OCI-LY1 (cell line): ENCODE results near the gene IMMP2L.

Source experiments
- H2AFZ ChIP-seq: fragments of 200-600 bp; sonication (generic), shearing (Covaris generic); 2 replicates; pipeline ENCODE4 v1.6.0; 2014; ENCODE audit warnings: antibody characterized with exemption, mild to moderate bottlenecking, low read length
- H3F3A ChIP-seq: fragments of 200-600 bp; sonication (generic), shearing (Covaris generic); 2 replicates; pipeline ENCODE4 v1.6.0; 2014; ENCODE audit warnings: mild to moderate bottlenecking, antibody characterized with exemption, low read length, moderate library complexity; ENCODE audit not compliant: insufficient read depth
- H3K27ac ChIP-seq: fragments of 200-600 bp; sonication (generic); 2 replicates; pipeline ENCODE4 v1.5.1; 2014; ENCODE audit warnings: low read length, mixed run types, mild to moderate bottlenecking, low read depth; ENCODE audit not compliant: poor library complexity, severe bottlenecking
- H3K27me3 ChIP-seq: fragments of 200-600 bp; sonication (generic); 2 replicates; pipeline ENCODE4 v1.6.0; 2014; ENCODE audit warnings: antibody characterized with exemption, mild to moderate bottlenecking, low read length, moderate library complexity; ENCODE audit not compliant: insufficient read depth
- H3K36me3 ChIP-seq: fragments of 200-600 bp; sonication (generic); 2 replicates; pipeline ENCODE4 v1.6.1; 2014; ENCODE audit warnings: mild to moderate bottlenecking, antibody characterized with exemption, low read length, moderate library complexity, mixed read lengths; ENCODE audit not compliant: insufficient read depth
- H3K4me1 ChIP-seq: fragments of 200-600 bp; sonication (generic); 2 replicates; pipeline ENCODE4 v1.5.1; 2014; ENCODE audit warnings: mild to moderate bottlenecking, low read length, moderate library complexity; ENCODE audit not compliant: insufficient read depth, severe bottlenecking
- H3K4me2 ChIP-seq: fragments of 200-600 bp; sonication (generic), shearing (Covaris generic); 2 replicates; pipeline ENCODE4 v1.6.1; 2014; ENCODE audit warnings: low read length
- H3K4me3 ChIP-seq: fragments of 200-600 bp; sonication (generic); 2 replicates; pipeline ENCODE4 v1.5.1; 2014; ENCODE audit warnings: low read length, low read depth, mild to moderate bottlenecking, mixed read lengths; ENCODE audit not compliant: poor library complexity, severe bottlenecking
- H3K79me2 ChIP-seq: fragments of 200-600 bp; shearing (Covaris generic); 2 replicates; pipeline ENCODE4 v1.6.1; 2016; ENCODE audit warnings: mixed run types, low read length, mixed read lengths; ENCODE audit not compliant: insufficient read depth
- H3K9ac ChIP-seq: fragments of 200-600 bp; sonication (generic), shearing (Covaris generic); 2 replicates; pipeline ENCODE4 v1.6.1; 2014; ENCODE audit warnings: mild to moderate bottlenecking, low read length, mixed read lengths
- H3K9me2 ChIP-seq: fragments of 200-600 bp; sonication (generic), shearing (Covaris generic); 2 replicates; pipeline ENCODE4 v1.6.1; 2014; ENCODE audit warnings: low read depth, mild to moderate bottlenecking, low read length, mixed read lengths
- H3K9me3 ChIP-seq: fragments of 200-600 bp; shearing (Covaris generic); 2 replicates; pipeline ENCODE4 v1.6.1; 2014; ENCODE audit warnings: low read length, mixed read lengths
- H4K20me1 ChIP-seq: fragments of 200-600 bp; sonication (generic), shearing (Covaris generic); 2 replicates; pipeline ENCODE4 v1.6.0; 2016; ENCODE audit warnings: mild to moderate bottlenecking, low read length; ENCODE audit not compliant: insufficient read depth
- EZH2 ChIP-seq: fragments of 200-600 bp; sonication (generic), shearing (Covaris generic); IDR thresholded peaks from 2 replicates; pipeline ENCODE4 v1.8.0; 2017; ENCODE audit warnings: borderline replicate concordance, mixed run types, mild to moderate bottlenecking, antibody characterized with exemption, low read length, moderate library complexity, mixed read lengths
- TF ChIP-seq, protein P1 (sequence below): fragments of 200-600 bp; sonication (generic), shearing (Covaris generic); IDR thresholded peaks from 2 replicates; pipeline ENCODE4 v1.5.1; 2017; ENCODE audit warnings: mild to moderate bottlenecking, antibody characterized with exemption, low read length, moderate library complexity, mixed read lengths

IMMP2L gene

GRCh38 chr7:110681941-110682340, 880.4 kb downstream of the IMMP2L start:
- H3K27ac ChIP-seq = no peak overlapping the region

GRCh38 chr7:110677405-110677804, 884.9 kb downstream of the IMMP2L start:
- no peak for TF ChIP-seq EZH2
- TF ChIP-seq, protein P1, sequence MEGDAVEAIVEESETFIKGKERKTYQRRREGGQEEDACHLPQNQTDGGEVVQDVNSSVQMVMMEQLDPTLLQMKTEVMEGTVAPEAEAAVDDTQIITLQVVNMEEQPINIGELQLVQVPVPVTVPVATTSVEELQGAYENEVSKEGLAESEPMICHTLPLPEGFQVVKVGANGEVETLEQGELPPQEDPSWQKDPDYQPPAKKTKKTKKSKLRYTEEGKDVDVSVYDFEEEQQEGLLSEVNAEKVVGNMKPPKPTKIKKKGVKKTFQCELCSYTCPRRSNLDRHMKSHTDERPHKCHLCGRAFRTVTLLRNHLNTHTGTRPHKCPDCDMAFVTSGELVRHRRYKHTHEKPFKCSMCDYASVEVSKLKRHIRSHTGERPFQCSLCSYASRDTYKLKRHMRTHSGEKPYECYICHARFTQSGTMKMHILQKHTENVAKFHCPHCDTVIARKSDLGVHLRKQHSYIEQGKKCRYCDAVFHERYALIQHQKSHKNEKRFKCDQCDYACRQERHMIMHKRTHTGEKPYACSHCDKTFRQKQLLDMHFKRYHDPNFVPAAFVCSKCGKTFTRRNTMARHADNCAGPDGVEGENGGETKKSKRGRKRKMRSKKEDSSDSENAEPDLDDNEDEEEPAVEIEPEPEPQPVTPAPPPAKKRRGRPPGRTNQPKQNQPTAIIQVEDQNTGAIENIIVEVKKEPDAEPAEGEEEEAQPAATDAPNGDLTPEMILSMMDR = no peak
- H3K9me2 ChIP-seq = no peaks in the 10 kb centered on the region
- H3K36me3 ChIP-seq = no peaks in the 10 kb centered on the region
- no peaks in the 10 kb centered on the region for H3K4me1 ChIP-seq
- no peak overlapping the region for H3K4me3 ChIP-seq
- H3K4me2 ChIP-seq = no peak overlapping the region
- H3K9ac ChIP-seq = no peak overlapping the region
- H4K20me1 ChIP-seq = no peaks in the 10 kb centered on the region
- H3K27me3 ChIP-seq = no peaks in the 10 kb centered on the region
- no peaks in the 10 kb centered on the region; the same call in 1 of the 2 replicates for H3K9me3 ChIP-seq
- H2AFZ ChIP-seq = no peak overlapping the region
- no peaks in the 10 kb centered on the region for H3F3A ChIP-seq
- H3K79me2 ChIP-seq = no peaks in the 10 kb centered on the region
- H3K27ac ChIP-seq = no peak overlapping the region

More at GRCh38 chr7:110681941-110682340, 880.4 kb downstream of the IMMP2L start:
- no peak overlapping the region for H3K4me2 ChIP-seq
- H4K20me1 ChIP-seq = no peaks in the 10 kb centered on the region
- H3F3A ChIP-seq = no peaks in the 10 kb centered on the region
- no peak overlapping the region for H3K4me3 ChIP-seq
- H3K4me1 ChIP-seq = no peaks in the 10 kb centered on the region
- H3K9ac ChIP-seq = no peak overlapping the region
- no peaks in the 10 kb centered on the region for H3K79me2 ChIP-seq
- no peaks in the 10 kb centered on the region for H3K27me3 ChIP-seq
- TF ChIP-seq EZH2 = no peak
- TF ChIP-seq, protein P1 = no peak
- H3K36me3 ChIP-seq = no peaks in the 10 kb centered on the region
- no peaks in the 10 kb centered on the region for H3K9me3 ChIP-seq
- H3K9me2 ChIP-seq = no peaks in the 10 kb centered on the region
- H2AFZ ChIP-seq = no peak overlapping the region

GRCh38 chr7:110676785-110677184, 885.5 kb downstream of the IMMP2L start:
- no peaks in the 10 kb centered on the region for H4K20me1 ChIP-seq
- no peaks in the 10 kb centered on the region for H3K36me3 ChIP-seq
- no peaks in the 10 kb centered on the region for H3K4me1 ChIP-seq
- H3K9ac ChIP-seq = no peak overlapping the region
- no peak overlapping the region for H2AFZ ChIP-seq
- no peaks in the 10 kb centered on the region for H3K27me3 ChIP-seq
- H3K9me2 ChIP-seq = no peaks in the 10 kb centered on the region
- TF ChIP-seq, protein P1 = no peak
- TF ChIP-seq EZH2 = no peak
- H3K79me2 ChIP-seq = no peaks in the 10 kb centered on the region
- H3K4me3 ChIP-seq = no peak overlapping the region
- no peak overlapping the region for H3K4me2 ChIP-seq
- no peaks in the 10 kb centered on the region; the same call in 1 of the 2 replicates for H3K9me3 ChIP-seq
- no peak overlapping the region for H3K27ac ChIP-seq
- H3F3A ChIP-seq = no peaks in the 10 kb centered on the region
